NT2/D1 (cell line): Measurements from ENCODE around the gene PTRH1.

ENCODE experiments used
- SUZ12 ChIP-seq: IDR thresholded peaks from 2 replicates; pipeline ENCODE4 v1.6.1; 2011; ENCODE audit not compliant: insufficient read length, insufficient read depth; ENCODE audit errors: extremely low read depth
- YY1 ChIP-seq: IDR thresholded peaks from 2 replicates; pipeline ENCODE4 v1.6.1; 2011; ENCODE audit not compliant: insufficient read length, insufficient read depth
- ZNF274 ChIP-seq: IDR thresholded peaks from 2 replicates; pipeline ENCODE4 v1.6.1; 2011; ENCODE audit warnings: mild to moderate bottlenecking, low read depth, low read length

DNA sequence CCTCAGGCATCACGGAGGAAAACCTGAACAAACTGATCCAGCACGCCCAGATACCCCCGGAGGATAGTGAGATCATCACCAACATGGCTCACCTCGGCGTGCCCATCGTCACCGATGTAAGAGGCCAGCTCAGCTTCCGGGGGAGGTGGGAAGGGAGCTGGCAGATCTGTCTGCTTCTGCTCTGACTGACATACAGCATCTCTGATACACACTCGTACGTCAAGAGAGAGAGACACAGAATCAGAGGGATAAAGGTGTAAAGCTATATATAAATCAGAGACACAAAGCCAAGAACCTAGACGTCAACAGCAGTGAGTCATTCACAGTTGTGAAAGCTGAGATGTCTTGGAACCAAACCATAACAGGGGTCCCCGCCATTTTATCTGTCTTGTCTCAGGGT, 38.8 kb downstream of the PTRH1 start:
- TF ChIP-seq SUZ12 (no peak), YY1 (no peak), ZNF274 (no peak)
